ENCODE measurements around the gene PARD3B. TPM values are rescaled to one million over a fixed set of nuclear protein-coding genes. Genes with fewer than 3 reads are reported as not detected.

Gene PARD3B
- total RNA-seq, 1 experiment from 2014 or later = 6.4 TPM

DNA sequence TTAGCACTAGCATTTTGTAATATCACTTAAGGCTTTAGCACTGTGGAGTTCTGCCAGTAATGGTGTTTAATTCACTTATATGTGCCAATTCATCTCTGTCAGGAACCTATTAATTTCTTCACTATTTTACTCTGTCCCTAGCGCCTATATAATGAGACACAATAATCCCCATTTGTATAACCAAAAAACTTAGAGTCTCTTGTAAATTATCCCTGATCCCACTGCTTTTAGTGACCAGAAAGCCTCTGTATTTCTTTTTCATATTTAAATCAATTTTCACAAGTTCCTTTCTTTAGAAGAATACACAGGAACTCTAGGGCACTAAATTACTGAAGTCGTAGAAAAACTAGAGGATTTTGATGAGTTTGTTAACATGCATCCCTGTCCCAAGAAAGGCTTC is 894.3 kb downstream of the PARD3B start:
- H3K23me2 ChIP-seq (ENCODE audit: insufficient read length, low read depth, low read length, poor library complexity, severe bottlenecking) = no peaks in the 10 kb centered on the region
- no peak overlapping the region for H3K4me2 ChIP-seq (ENCODE audit: insufficient read depth, insufficient read length, low read length)
- H3K9me3 ChIP-seq (ENCODE audit: control insufficient read depth, low read depth, low read length) = no peaks in the 10 kb centered on the region
- no peaks in the 10 kb centered on the region for H3K79me2 ChIP-seq (ENCODE audit: insufficient read depth, low read length)
- H2BK15ac ChIP-seq (ENCODE audit: low read depth, low read length) = no peak overlapping the region
- Mint-ChIP-seq H3K9me3 (peaks cover 5 to 9% of the 10 kb centered on the region in 2 experiments; a peak in 4 of 5 replicates), H3K4me3 (no peak overlapping the region), H3K27ac (no peak overlapping the region; a peak in 1 of 7 replicates), H3K4me1 (peaks cover 15 to 18% of the 10 kb centered on the region in 2 experiments), H3K36me3 (ENCODE audit: insufficient read depth in 1 of 3, low read depth in 3 of 3) (peaks cover 3 to 12% (median 9%) of the 10 kb centered on the region in 3 experiments; a peak in 6 of 7 replicates), H3K27me3 (ENCODE audit: low read depth) (peaks cover 20% of the 10 kb centered on the region)
- H2BK5ac ChIP-seq (ENCODE audit: insufficient read length, low read length) = no peak overlapping the region
- TF ChIP-seq, protein P1, sequence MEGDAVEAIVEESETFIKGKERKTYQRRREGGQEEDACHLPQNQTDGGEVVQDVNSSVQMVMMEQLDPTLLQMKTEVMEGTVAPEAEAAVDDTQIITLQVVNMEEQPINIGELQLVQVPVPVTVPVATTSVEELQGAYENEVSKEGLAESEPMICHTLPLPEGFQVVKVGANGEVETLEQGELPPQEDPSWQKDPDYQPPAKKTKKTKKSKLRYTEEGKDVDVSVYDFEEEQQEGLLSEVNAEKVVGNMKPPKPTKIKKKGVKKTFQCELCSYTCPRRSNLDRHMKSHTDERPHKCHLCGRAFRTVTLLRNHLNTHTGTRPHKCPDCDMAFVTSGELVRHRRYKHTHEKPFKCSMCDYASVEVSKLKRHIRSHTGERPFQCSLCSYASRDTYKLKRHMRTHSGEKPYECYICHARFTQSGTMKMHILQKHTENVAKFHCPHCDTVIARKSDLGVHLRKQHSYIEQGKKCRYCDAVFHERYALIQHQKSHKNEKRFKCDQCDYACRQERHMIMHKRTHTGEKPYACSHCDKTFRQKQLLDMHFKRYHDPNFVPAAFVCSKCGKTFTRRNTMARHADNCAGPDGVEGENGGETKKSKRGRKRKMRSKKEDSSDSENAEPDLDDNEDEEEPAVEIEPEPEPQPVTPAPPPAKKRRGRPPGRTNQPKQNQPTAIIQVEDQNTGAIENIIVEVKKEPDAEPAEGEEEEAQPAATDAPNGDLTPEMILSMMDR (conservative IDR thresholded peaks at IDR 0.05) = no peak
- no peak overlapping the region for H2BK20ac ChIP-seq (ENCODE audit: low read depth, low read length, poor library complexity, severe bottlenecking)
- H3K27me3 ChIP-seq (ENCODE audit: insufficient read depth, low read length) = no peaks in the 10 kb centered on the region; the same call in 1 of the 2 replicates
- no peak for DNase-seq
- no peak overlapping the region for H2BK12ac ChIP-seq (ENCODE audit: insufficient read length, low read depth, low read length)
- H4K20me1 ChIP-seq (ENCODE audit: control insufficient read depth, insufficient read depth, insufficient read length) = no peaks in the 10 kb centered on the region
- H4K8ac ChIP-seq (replicated peaks; ENCODE audit: insufficient read length, low read depth, low read length) = no peak overlapping the region
- H3K56ac ChIP-seq (ENCODE audit: insufficient read length, low read depth, low read length) = no peak overlapping the region
- no peak overlapping the region for H2BK120ac ChIP-seq (ENCODE audit: low read depth, low read length, poor library complexity, severe bottlenecking)
- no peak overlapping the region for H3T11ph ChIP-seq (ENCODE audit: low read length)
- H3K79me1 ChIP-seq (ENCODE audit: insufficient read depth, low read depth, low read length, poor library complexity, severe bottlenecking) = no peaks in the 10 kb centered on the region
- no peak overlapping the region for H3K14ac ChIP-seq (ENCODE audit: insufficient read depth, low read length)
- H4K91ac ChIP-seq (ENCODE audit: insufficient read length, low read depth, low read length) = no peak overlapping the region
- no peak overlapping the region for H2AFZ ChIP-seq (ENCODE audit: low read length)
- H2AK5ac ChIP-seq (ENCODE audit: insufficient read length, low read length) = no peak overlapping the region
- no peak overlapping the region for H3K27ac ChIP-seq (ENCODE audit: insufficient read length, low read depth, low read length)
- no CpG with 5 or more reads among the region's 2 CpGs for WGBS (ENCODE audit: extremely low coverage, insufficient read length, low lambda C conversion rate)
- no peak overlapping the region for H3K18ac ChIP-seq (ENCODE audit: insufficient read length, low read depth, low read length)
- H3K4ac ChIP-seq (ENCODE audit: low read depth, low read length) = no peak overlapping the region
- no peak overlapping the region for H4K5ac ChIP-seq (ENCODE audit: insufficient read length, low read depth, low read length)
- H3K23ac ChIP-seq (ENCODE audit: insufficient read length, low read depth, low read length) = no peak overlapping the region
- no peaks in the 10 kb centered on the region; the same call in 1 of the 2 replicates for H3K4me1 ChIP-seq (ENCODE audit: insufficient read depth, low read length)
- no peak overlapping the region for H3K9ac ChIP-seq (ENCODE audit: extremely low read depth, insufficient read length, low read length)

Data from H9 (cell line).